A549 treated with AZD2906 at 1 μM for 4 hours (cell line): ENCODE results near the gene NSUN3. TPM values are rescaled to one million over a fixed set of nuclear protein-coding genes. Genes with fewer than 3 reads are reported as not detected.

Source experiments
- total RNA-seq: library from RNA; stranded (reverse); fragments of 200-300 nt; extraction: Qiagen RNA extraction; gene quantifications from 5 replicates; pipeline ENCODE4 v1.2.3, GENCODE V29; 2022

NSUN3 gene
- total RNA-seq, result 5.7 to 7.4 TPM (median 6.0 TPM) in 5 replicates

DNA sequence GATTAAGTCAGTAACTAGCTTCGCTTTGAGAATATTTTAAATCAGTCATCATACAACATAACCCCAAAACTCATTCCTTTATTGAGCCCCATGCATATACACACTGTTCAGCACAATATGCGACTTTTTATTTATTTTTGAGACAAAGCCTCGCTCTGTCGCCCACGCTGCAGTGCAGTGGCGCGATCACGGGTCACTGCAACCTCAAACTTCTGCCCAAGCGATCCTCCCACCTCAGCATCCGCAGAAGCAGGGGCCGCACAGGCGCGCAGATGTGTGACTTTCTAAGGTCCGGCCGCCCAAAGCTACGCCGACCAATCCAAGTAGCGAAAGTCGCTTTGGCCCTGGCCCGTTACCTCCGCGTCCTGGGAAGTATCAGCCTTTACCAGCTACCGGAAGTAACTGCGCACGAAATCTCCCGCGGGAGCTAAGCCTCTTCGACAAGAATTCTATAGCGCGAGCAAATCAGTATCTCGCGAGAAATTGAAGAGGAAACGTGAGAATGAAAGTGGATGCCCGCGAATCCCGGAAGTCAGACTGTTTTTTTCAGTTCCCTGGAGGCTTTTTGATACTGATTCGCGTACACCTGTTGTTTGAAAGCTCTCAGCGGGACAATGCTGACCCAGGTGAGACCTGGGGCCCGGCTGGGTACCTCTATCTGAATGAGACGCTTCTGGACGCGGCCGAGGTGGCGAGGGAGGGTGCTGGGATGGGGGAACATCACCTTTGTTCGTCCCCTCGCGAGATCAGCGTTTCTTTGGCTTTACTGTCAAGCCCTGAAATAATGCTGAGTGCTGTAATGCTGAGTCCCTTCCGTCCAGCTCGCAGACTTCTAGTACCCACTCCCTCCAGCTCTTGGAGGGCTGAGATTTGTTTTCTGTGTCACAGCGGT lies at the start of gene NSUN3, which contains the start of gene DHFR2:
Gene NSUN3, plus strand, starts transcription at position 549 of the 892 bp plus-strand sequence. Its CDS starts 66 bp downstream, at position 615.
Gene DHFR2, minus strand, starts transcription at position 404 of the 892 bp plus-strand sequence. CDS start 1,405 bp downstream, outside the sequence.

DNA sequence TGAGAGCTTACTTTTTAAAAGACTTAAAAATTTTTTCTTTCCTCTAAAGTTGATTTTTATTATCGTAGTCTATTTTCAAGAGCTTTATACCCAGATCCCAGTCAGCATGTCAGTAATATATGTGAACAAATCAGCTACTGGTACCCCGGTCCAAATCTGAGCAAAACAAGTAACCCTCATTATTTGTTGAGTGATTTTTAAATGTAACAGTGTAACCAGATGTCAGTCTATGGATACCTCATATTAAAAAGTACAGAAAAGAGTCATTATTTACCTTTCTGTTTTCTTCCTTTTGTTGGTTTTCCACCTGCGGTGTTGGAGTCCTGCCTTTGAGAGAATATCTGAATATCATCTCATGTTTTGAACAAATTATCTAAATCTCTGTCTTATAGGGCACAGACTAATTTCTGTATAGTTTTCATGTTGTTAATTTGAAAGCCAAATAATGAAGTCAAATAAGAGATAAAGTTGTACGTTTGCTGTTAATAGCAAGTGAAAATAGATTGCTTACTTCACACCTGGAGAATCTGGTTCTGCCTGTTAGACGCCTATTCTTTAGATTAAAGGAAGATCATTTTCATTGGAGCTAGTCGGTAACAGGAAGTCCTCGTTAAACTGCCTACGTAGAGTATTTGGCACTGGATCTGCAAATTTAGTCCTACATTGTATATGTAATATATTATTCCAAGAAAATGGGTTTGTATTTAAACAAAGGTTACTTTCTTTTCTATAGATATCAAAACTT lies 34.6 kb upstream of the NSUN3 start, which contains the start of gene STX19:
Gene STX19, minus strand, starts transcription at position 505 of the 745 bp plus-strand sequence. CDS start 13,328 bp downstream, outside the sequence.

Other genes starting within 250 kb of the NSUN3 start
- gene PROS1, start 89.2 kb upstream of the NSUN3 start, total RNA-seq, result 10.1 to 12.5 TPM (median 11.6 TPM) in 5 replicates
- gene ARL13B, start 82.9 kb upstream of the NSUN3 start, total RNA-seq, result 10.6 to 13.8 TPM (median 11.9 TPM) in 5 replicates
- 0.13 TPM in 1 of 5 replicates, not detected in the others for gene STX19, start 34.5 kb upstream of the NSUN3 start, total RNA-seq
- 2.7 to 3.2 TPM (median 2.9 TPM) in 5 replicates for gene DHFR2, start 145 bp upstream of the NSUN3 start, total RNA-seq